IMR-90 (cell line): Measurements from ENCODE around the gene ZFHX3. TPM values are rescaled to one million over a fixed set of nuclear protein-coding genes. Genes with fewer than 3 reads are reported as not detected.
A peak's percentile ranks its signal among the peaks of the same experiment; 100 is the strongest.

Experiments
- ATAC-seq: fragments of 200-7000 bp; cut with Tn5 transposase; 2 replicates; pipeline ENCODE4 v1.9.1; 2020; ENCODE audit warnings: low read depth, mild to moderate bottlenecking, moderate library complexity
- BruUV-seq: library from RNA; stranded (reverse); fragments of 400-500 nt; replicated peaks from 2 replicates; lab custom pipeline; 2021; lab: Mats Ljungman, UMichigan
- CTCF ChIA-PET: fragments of 300-600 bp; formaldehyde crosslinking; extraction: SDS; loops from one replicate; lab custom pipeline; 2021; ENCODE audit warnings: antibody characterized with exemption; lab: Yijun Ruan, JAX
- POLR2A ChIA-PET: fragments of 300-600 bp; sonication (Branson Sonifier 250); formaldehyde crosslinking; loops from one replicate; lab custom pipeline; 2022; ENCODE audit warnings: antibody characterized with exemption; ENCODE audit not compliant: unreplicated experiment; lab: Charles Lee
- DNase-seq: peaks from one replicate; pipeline ENCODE4 v3.0.0; 2013
- H2AFZ ChIP-seq: replicated peaks from 2 replicates; pipeline ENCODE3; 2013; ENCODE audit warnings: low read length, mild to moderate bottlenecking; ENCODE audit not compliant: poor library complexity
- H2AK5ac ChIP-seq: 2 replicates; pipeline ENCODE4 v1.6.1; 2013; ENCODE audit warnings: low read depth, low read length, inconsistent platforms
- H2AK9ac ChIP-seq: replicated peaks from 2 replicates; pipeline ENCODE3; 2013; ENCODE audit warnings: mild to moderate bottlenecking, low read depth, low read length, moderate library complexity; ENCODE audit not compliant: poor library complexity
- H2BK120ac ChIP-seq: 2 replicates; pipeline ENCODE4 v1.6.1; 2013; ENCODE audit warnings: low read depth, low read length, inconsistent platforms
- H2BK15ac ChIP-seq: 3 replicates; pipeline ENCODE4 v1.6.1; 2013; ENCODE audit warnings: low read depth, low read length, inconsistent platforms
- H2BK20ac ChIP-seq: 2 replicates; pipeline ENCODE4 v1.6.1; 2013; ENCODE audit warnings: low read depth, mild to moderate bottlenecking, inconsistent platforms, low read length, moderate library complexity
- H2BK5ac ChIP-seq: 2 replicates; pipeline ENCODE4 v1.6.1; 2013; ENCODE audit warnings: mild to moderate bottlenecking, low read depth, low read length, inconsistent platforms; ENCODE audit not compliant: poor library complexity, severe bottlenecking
- H3K14ac ChIP-seq: replicated peaks from 2 replicates; pipeline ENCODE4 v1.6.1; 2013; ENCODE audit warnings: low read depth, low read length, inconsistent platforms
- H3K18ac ChIP-seq: 2 replicates; pipeline ENCODE4 v1.6.1; 2013; ENCODE audit warnings: low read depth, low read length, control low read depth
- H3K23ac ChIP-seq: 2 replicates; pipeline ENCODE4 v1.6.1; 2013; ENCODE audit warnings: low read depth, low read length, inconsistent platforms
- H3K27ac ChIP-seq: 2 replicates; pipeline ENCODE4 v1.5.1; 2013; ENCODE audit warnings: mild to moderate bottlenecking, control low read depth, low read length; ENCODE audit not compliant: insufficient read depth
- H3K27me3 ChIP-seq: 2 replicates; pipeline ENCODE4 v1.6.1; 2013; ENCODE audit warnings: low read length; ENCODE audit not compliant: control insufficient read depth, insufficient read depth
- H3K36me3 ChIP-seq: 2 replicates; pipeline ENCODE4 v1.6.1; 2013; ENCODE audit warnings: low read length, mixed read lengths; ENCODE audit not compliant: control insufficient read depth, insufficient read depth
- H3K4ac ChIP-seq: 2 replicates; pipeline ENCODE4 v1.6.1; 2013; ENCODE audit warnings: low read depth, low read length, inconsistent platforms
- H3K4me1 ChIP-seq: 2 replicates; pipeline ENCODE4 v1.6.1; 2013; ENCODE audit warnings: low read length, mixed read lengths; ENCODE audit not compliant: control insufficient read depth, insufficient read depth
- H3K4me2 ChIP-seq: 2 replicates; pipeline ENCODE4 v1.6.1; 2013; ENCODE audit warnings: low read depth, mild to moderate bottlenecking, control low read depth, low read length, moderate library complexity
- H3K4me3 ChIP-seq: 2 replicates; pipeline ENCODE4 v1.5.1; 2013; ENCODE audit warnings: low read depth, mild to moderate bottlenecking, control low read depth, low read length, moderate library complexity; ENCODE audit not compliant: insufficient read depth
- H3K56ac ChIP-seq: 2 replicates; pipeline ENCODE4 v1.6.1; 2013; ENCODE audit warnings: low read length, inconsistent platforms; ENCODE audit not compliant: insufficient read depth; ENCODE audit errors: extremely low read depth
- H3K79me1 ChIP-seq, 2 experiments: 2 replicates each; pipeline ENCODE4 v1.6.1; 2013; ENCODE audit warnings: low read length in 2 of 2, inconsistent platforms in 1 of 2, low read depth in 1 of 2
- H3K9ac ChIP-seq: 2 replicates; pipeline ENCODE4 v1.6.1; 2013; ENCODE audit warnings: low read depth, low read length, control low read depth
- H3K9me1 ChIP-seq: 2 replicates; pipeline ENCODE4 v1.6.1; 2013; ENCODE audit warnings: low read length, inconsistent platforms; ENCODE audit not compliant: insufficient read depth
- H3K9me3 ChIP-seq: 2 replicates; pipeline ENCODE4 v1.6.1; 2013; ENCODE audit warnings: low read length; ENCODE audit not compliant: control insufficient read depth, insufficient read depth
- H4K20me1 ChIP-seq: 2 replicates; pipeline ENCODE4 v1.6.1; 2013; ENCODE audit warnings: low read length, inconsistent platforms; ENCODE audit not compliant: insufficient read depth
- H4K5ac ChIP-seq: 2 replicates; pipeline ENCODE4 v1.6.1; 2013; ENCODE audit warnings: mild to moderate bottlenecking, low read depth, low read length, control low read depth
- H4K8ac ChIP-seq, 2 experiments: 2 replicates each; pipeline ENCODE4 v1.6.1; 2013; ENCODE audit warnings: low read depth in 2 of 2, low read length in 2 of 2, control low read depth in 1 of 2, inconsistent platforms in 1 of 2
- H4K91ac ChIP-seq: 2 replicates; pipeline ENCODE4 v1.6.1; 2013; ENCODE audit warnings: low read depth, low read length, inconsistent platforms; ENCODE audit not compliant: insufficient read depth
- CEBPB ChIP-seq: IDR thresholded peaks from 2 replicates; pipeline ENCODE4 v1.6.1; 2012; ENCODE audit warnings: low read depth, low read length, improper control_type of control experiment
- RCOR1 ChIP-seq: IDR thresholded peaks from 2 replicates; pipeline ENCODE4 v1.6.1; 2012; ENCODE audit warnings: mild to moderate bottlenecking, low read length, improper control_type of control experiment; ENCODE audit not compliant: insufficient replicate concordance
- RFX5 ChIP-seq: IDR thresholded peaks from 2 replicates; pipeline ENCODE4 v1.8.0; 2012; ENCODE audit warnings: low read depth, mild to moderate bottlenecking, low read length, moderate library complexity
- WGBS, 2 experiments: methylation state at CpG; one replicate each; pipeline versions ENCODE4 v1.1.5 to v1.1.7; 2013; ENCODE audit warnings: missing lambda C conversion rate in 2 of 2; ENCODE audit not compliant: insufficient read length in 1 of 2; ENCODE audit errors: extremely low coverage in 2 of 2; 5-methylcytosine and 5-hydroxymethylcytosine counted together
- dilution Hi-C: fragments of 300-500 bp; cut with HindIII; formaldehyde crosslinking; loops from one replicate; pipeline ENCODE4 v1.14.3; 2018; ENCODE audit warnings: low sequenced_read_pairs; ENCODE audit not compliant: unreplicated experiment
- in situ Hi-C: fragments of 300-500 bp; cut with MboI; formaldehyde crosslinking; loops from 3 replicates; pipeline ENCODE4 v1.14.3; 2019; ENCODE audit warnings: low sequenced_read_pairs, inconsistent platforms, mixed read lengths
- intact Hi-C: fragments of 100-400 bp; cut with micrococcal nuclease; formaldehyde crosslinking; loops from 2 replicates; pipeline ENCODE4 v1.10.0; 2022
- polyA plus RNA-seq, 3 experiments: library from polyadenylated mRNA; depleted of rRNA; stranded (reverse); fragments of >200 nt; gene quantifications; 2 replicates each; pipeline ENCODE4 v1.2.3, GENCODE V29; 2012; ENCODE audit warnings: low replicate concordance in 1 of 3
- total RNA-seq: library from RNA; depleted of rRNA; stranded (reverse); fragments of >200 nt; gene quantifications from 2 replicates; pipeline ENCODE4 v1.2.3, GENCODE V29; 2012
- TF ChIP-seq, protein P1 (sequence below): fragments of 150-350 bp; IDR thresholded peaks from 2 replicates; pipeline ENCODE4 v1.6.1; 2016; ENCODE audit warnings: low read depth, mild to moderate bottlenecking, low read length, moderate library complexity, borderline replicate concordance

The ZFHX3 gene
- total and polyA plus RNA-seq, 2 of the 4 experiments (the other 2 are of a cell fraction), result 1.4 to 1.7 TPM

DNA sequence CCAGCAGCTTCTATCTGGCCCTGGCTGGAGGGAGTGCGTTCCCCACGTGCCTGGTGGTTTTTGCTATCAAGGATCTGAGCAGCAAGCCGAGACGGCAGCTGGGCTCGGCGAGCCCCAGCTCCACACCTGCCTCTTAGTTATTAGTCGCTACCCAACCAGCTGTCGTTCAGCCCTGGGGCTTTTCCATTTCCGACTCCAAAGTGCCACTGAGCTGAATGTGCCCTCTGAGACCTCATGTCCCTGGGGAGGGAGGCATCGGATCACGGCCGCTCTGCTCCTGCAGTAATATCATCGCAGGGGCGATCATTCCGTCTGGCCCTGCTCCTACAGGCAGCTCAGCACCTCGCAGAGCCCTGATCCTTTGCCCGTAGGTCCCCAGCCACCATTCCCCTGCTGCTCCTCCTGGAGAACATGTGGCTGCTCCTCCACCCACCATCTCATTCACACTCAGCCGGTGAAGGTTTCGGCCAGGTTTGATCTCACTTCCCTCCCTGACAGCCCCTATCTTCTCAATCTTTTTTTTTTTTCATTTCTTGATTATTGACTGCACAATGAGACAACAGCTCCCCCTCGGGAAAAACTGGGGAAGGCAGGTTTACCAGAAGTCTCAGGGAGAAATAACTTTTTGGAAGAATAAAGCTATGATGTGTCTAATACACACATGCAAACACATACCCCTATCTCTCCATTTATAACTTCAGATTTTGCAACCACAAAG is 86.7 kb downstream of the ZFHX3 start (continued):
- no peak for TF ChIP-seq CEBPB

DNA sequence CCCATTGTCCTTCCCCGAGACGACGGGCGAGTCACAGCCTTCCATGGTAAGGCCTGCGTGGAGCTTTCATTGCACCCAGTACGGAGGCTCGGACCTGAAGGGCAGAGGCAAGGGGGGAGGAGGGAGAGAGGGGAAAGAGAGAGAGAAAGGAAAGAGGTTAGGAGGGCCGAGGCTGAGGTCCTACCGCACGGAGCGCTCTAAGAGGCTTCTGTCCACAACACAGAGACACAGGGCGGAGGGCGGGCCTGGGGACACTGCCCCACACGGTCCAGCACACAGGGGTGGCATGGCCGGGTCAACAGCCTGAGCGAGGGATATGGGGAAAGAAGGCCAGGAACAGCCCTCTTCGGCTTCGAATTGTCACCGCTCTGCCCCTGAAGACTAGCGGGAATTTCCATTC is 87.8 kb downstream of the ZFHX3 start:
- H3K4ac ChIP-seq, result no peak overlapping the region
- CTCF ChIA-PET, result interaction anchor here (1.0 kb wide), 1 partner anchor 43 kb away, joined by 3 read pairs; no protein-coding TSS in a partner anchor
- H3K79me1 ChIP-seq, result peaks cover 20 to 68% of the 10 kb centered on the region in 2 experiments
- H4K5ac ChIP-seq, result no peak overlapping the region
- DNase-seq (no peak), ATAC-seq (no peak)
- no peak overlapping the region for H2BK15ac ChIP-seq
- H2BK120ac ChIP-seq, result no peak overlapping the region
- H3K56ac ChIP-seq, result no peak overlapping the region
- dilution Hi-C loops (no loop called here), in situ Hi-C loops (no loop called here), intact Hi-C loops (loop anchor here (5.0 kb wide), 1 partner anchor 458 kb away; no protein-coding TSS in a partner anchor)
- TF ChIP-seq, protein P1, sequence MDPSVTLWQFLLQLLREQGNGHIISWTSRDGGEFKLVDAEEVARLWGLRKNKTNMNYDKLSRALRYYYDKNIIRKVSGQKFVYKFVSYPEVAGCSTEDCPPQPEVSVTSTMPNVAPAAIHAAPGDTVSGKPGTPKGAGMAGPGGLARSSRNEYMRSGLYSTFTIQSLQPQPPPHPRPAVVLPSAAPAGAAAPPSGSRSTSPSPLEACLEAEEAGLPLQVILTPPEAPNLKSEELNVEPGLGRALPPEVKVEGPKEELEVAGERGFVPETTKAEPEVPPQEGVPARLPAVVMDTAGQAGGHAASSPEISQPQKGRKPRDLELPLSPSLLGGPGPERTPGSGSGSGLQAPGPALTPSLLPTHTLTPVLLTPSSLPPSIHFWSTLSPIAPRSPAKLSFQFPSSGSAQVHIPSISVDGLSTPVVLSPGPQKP, result no peak
- TF ChIP-seq RFX5 (no peak), RCOR1 (no peak)
- 99% methylated on average over 13 of the region's 20 CpGs; no CpG with 5 or more reads in 1 of the 2 experiments for WGBS, 2 experiments
- no peak overlapping the region for H3K27ac ChIP-seq
- H4K8ac ChIP-seq, result no peak overlapping the region
- H4K20me1 ChIP-seq, result peaks cover 19% of the 10 kb centered on the region
- H3K27me3 ChIP-seq, result no peaks in the 10 kb centered on the region
- peak overlapping the region; percentile 35 for H2AK9ac ChIP-seq
- peaks cover 5% of the 10 kb centered on the region; the same call in 1 of the 2 replicates for H3K9me1 ChIP-seq
- H3K18ac ChIP-seq, result no peak overlapping the region
- H3K4me2 ChIP-seq, result no peak overlapping the region
- no peak overlapping the region for H3K14ac ChIP-seq
- H2AFZ ChIP-seq, result no peak overlapping the region
- H3K36me3 ChIP-seq, result peaks cover 24% of the 10 kb centered on the region
- no peak overlapping the region for H3K9ac ChIP-seq
- no peak overlapping the region for H2BK5ac ChIP-seq
- no peak overlapping the region for H4K91ac ChIP-seq
- H2BK20ac ChIP-seq, result no peak overlapping the region
- H3K9me3 ChIP-seq, result no peaks in the 10 kb centered on the region
- POLR2A ChIA-PET, result no interaction called here
- peaks cover 2% of the 10 kb centered on the region for H3K4me1 ChIP-seq
- H3K4me3 ChIP-seq, result no peak overlapping the region
- no peak overlapping the region for H2AK5ac ChIP-seq
- no TSS peak for BruUV-seq
- H3K23ac ChIP-seq, result no peak overlapping the region
